Measurements from ENCODE around the gene FARP2.

DNA sequence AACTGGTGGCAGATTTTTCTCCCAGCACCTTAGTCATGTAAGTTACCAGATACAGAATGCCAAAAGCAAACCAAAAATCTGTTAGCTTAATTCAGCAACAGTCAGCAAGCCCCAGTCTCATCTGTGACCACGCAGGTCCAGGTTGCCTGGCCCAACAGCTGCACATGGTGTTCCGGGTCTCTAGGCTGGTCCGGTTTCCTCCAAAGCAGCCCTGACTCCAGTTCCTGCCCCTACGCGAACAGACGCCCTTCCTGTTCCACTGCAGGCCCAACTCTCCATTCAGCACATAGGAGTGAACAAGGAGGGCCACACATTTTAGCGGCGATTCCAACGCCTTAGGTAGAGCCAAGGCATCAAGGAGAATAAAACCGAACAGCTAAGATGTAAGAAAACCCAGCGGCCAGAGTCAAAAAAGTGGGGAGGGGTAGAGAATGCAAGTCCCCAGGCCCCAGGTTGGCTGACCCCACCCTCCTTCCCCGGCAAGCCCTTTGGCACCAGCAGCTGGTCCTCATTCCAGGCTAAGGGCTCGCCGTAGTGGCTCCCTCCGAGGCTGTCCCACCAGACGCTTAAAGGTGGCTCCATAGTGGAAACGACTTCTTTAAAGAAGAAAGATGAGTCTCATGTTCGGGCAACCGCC lies 150.8 kb downstream of the FARP2 start:
- TF ChIP-seq POLR2A (IDR thresholded peaks at IDR 0.05; ENCODE audit: low read depth), result no peak
- no peak for TF ChIP-seq CTCF (IDR thresholded peaks at IDR 0.05)
- peak in 1 of 2 donors; percentile 39 for TF ChIP-seq POLR2AphosphoS5 (IDR thresholded peaks at IDR 0.05)
- TF ChIP-seq EP300 (IDR thresholded peaks at IDR 0.05), result no peak

All from esophagus muscularis mucosa (tissue), 4 donors.